Femur (tissue), 1 donor: ENCODE results near the gene TSC22D1.
A peak's percentile ranks its signal among the peaks of the same experiment; 100 is the strongest.

Experiments used
- DNase-seq: peaks from one replicate; pipeline ENCODE4 v3.0.0-alpha.2; 2017

The TSC22D1 gene

GRCh38 chr13:44423824-44424223 is 152.3 kb downstream of the TSC22D1 start:
- DNase-seq: peak; percentile 5

GRCh38 chr13:44422755-44423643 is 153.1 kb downstream of the TSC22D1 start:
- DNase-seq: peak; percentile 29

- DNase-seq: peak; percentile 10
These were observed 154.1 kb downstream of the TSC22D1 start for GRCh38 chr13:44421853-44422525.

GRCh38 chr13:44420376-44421220 is 155.5 kb downstream of the TSC22D1 start:
- peak; percentile 13 for DNase-seq

- DNase-seq: no peak
These were observed 158.3 kb downstream of the TSC22D1 start for GRCh38 chr13:44417876-44418275.

- no peak for DNase-seq
These were observed 158.7 kb downstream of the TSC22D1 start for GRCh38 chr13:44417446-44417845.

- no peak for DNase-seq
These were observed 159.4 kb downstream of the TSC22D1 start for GRCh38 chr13:44416744-44417143.

- no peak for DNase-seq
These were observed 159.8 kb downstream of the TSC22D1 start for GRCh38 chr13:44416301-44416700.

GRCh38 chr13:44415815-44416214 is 160.3 kb downstream of the TSC22D1 start:
- no peak for DNase-seq

- DNase-seq: no peak
These were observed 161.4 kb downstream of the TSC22D1 start for GRCh38 chr13:44414716-44415115.

GRCh38 chr13:44413095-44413494 is 163.0 kb downstream of the TSC22D1 start:
- DNase-seq: no peak

GRCh38 chr13:44412346-44412935 is 163.7 kb downstream of the TSC22D1 start:
- DNase-seq: no peak

GRCh38 chr13:44411841-44412240 is 164.3 kb downstream of the TSC22D1 start:
- no peak for DNase-seq

- no peak for DNase-seq
These were observed 165.7 kb downstream of the TSC22D1 start for GRCh38 chr13:44410328-44410859.

- no peak for DNase-seq
These were observed 166.5 kb downstream of the TSC22D1 start for GRCh38 chr13:44409595-44409994.

- no peak for DNase-seq
These were observed 168.2 kb downstream of the TSC22D1 start for GRCh38 chr13:44407891-44408290.

- no peak for DNase-seq
These were observed 168.8 kb downstream of the TSC22D1 start for GRCh38 chr13:44407379-44407778.

- DNase-seq: no peak
These were observed 169.5 kb downstream of the TSC22D1 start for GRCh38 chr13:44406617-44407016.

- DNase-seq: no peak
These were observed 171.6 kb downstream of the TSC22D1 start for GRCh38 chr13:44404261-44405132.

- DNase-seq: peak; percentile 53
These were observed 172.6 kb downstream of the TSC22D1 start for GRCh38 chr13:44403461-44404056.

- no peak for DNase-seq
These were observed 173.2 kb downstream of the TSC22D1 start for GRCh38 chr13:44402899-44403445.
